ENCODE measurements around the gene GATD1. TPM values are rescaled to one million over a fixed set of nuclear protein-coding genes. Genes with fewer than 3 reads are reported as not detected.

The GATD1 gene
- total RNA-seq, 4 donors from 2014 or later, result 3.5 to 10.6 (median 9.4) TPM

DNA sequence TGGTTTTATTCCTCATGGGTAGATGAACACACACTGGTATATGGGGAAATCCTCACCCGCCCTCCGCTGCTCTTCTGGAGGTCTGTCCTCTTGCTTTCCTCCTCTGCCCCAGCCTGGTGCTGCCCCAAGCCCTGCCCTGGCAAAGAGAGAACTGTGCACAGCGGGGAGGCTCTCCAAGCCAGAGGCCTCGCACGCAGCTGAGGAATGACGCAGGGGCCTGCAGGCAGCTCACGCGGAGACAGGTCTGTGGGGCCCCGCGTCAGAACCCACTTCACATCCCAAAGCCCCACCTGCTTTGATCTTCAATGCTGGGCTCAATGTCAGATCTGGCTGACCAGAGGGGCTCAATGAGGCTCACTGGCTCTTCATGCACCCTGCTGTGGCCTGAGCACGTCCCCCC, 10.0 kb downstream of the GATD1 start:
- H3K9me3 ChIP-seq, result no peaks in the 10 kb centered on the region
- H3K4me3 ChIP-seq, result no peak overlapping the region
- H3K27ac ChIP-seq, result no peak overlapping the region
- in situ Hi-C loops (cut with MboI; ENCODE audit: low sequenced_read_pairs in 4 of 4) (no loop called here), intact Hi-C loops (cut with DNase I; ENCODE audit: low total_unique reads) (no loop called here)
- ATAC-seq, result no peak
- TF ChIP-seq, protein P1, sequence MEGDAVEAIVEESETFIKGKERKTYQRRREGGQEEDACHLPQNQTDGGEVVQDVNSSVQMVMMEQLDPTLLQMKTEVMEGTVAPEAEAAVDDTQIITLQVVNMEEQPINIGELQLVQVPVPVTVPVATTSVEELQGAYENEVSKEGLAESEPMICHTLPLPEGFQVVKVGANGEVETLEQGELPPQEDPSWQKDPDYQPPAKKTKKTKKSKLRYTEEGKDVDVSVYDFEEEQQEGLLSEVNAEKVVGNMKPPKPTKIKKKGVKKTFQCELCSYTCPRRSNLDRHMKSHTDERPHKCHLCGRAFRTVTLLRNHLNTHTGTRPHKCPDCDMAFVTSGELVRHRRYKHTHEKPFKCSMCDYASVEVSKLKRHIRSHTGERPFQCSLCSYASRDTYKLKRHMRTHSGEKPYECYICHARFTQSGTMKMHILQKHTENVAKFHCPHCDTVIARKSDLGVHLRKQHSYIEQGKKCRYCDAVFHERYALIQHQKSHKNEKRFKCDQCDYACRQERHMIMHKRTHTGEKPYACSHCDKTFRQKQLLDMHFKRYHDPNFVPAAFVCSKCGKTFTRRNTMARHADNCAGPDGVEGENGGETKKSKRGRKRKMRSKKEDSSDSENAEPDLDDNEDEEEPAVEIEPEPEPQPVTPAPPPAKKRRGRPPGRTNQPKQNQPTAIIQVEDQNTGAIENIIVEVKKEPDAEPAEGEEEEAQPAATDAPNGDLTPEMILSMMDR (IDR thresholded peaks at IDR 0.05 in 4 of 5, conservative IDR thresholded peaks at IDR 0.05 in 1 of 5), result no peak
- no peak for TF ChIP-seq POLR2A (IDR thresholded peaks at IDR 0.05)
- peaks cover 0 to 72% of the 10 kb centered on the region in 2 donors for H3K36me3 ChIP-seq
- H3K27me3 ChIP-seq, result no peaks in the 10 kb centered on the region
- DNase-seq, result no peak
- H3K4me1 ChIP-seq, result no peaks in the 10 kb centered on the region

DNA sequence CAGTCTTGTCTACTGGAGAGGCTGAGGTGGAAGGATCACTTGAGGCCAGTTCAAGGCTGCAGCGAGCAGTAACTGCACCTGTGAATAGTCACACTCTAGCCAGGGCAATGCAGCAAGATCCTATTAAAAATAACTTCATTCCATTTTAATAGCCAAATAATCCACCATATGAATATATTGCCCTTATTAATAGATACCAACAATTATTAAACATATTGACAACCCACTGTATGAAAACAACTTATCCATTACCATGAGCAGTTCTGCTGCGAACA, 10.4 kb downstream of the GATD1 start:
- Histone ChIP-seq H3K27me3 (no peaks in the 10 kb centered on the region), H3K4me1 (no peaks in the 10 kb centered on the region), H3K36me3 (peaks cover 0 to 72% of the 10 kb centered on the region in 2 donors), H3K27ac (no peak overlapping the region), H3K4me3 (no peak overlapping the region), H3K9me3 (no peaks in the 10 kb centered on the region)
- TF ChIP-seq POLR2A (IDR thresholded peaks at IDR 0.05), result no peak
- DNase-seq, result no peak
- in situ Hi-C loops (cut with MboI; ENCODE audit: low sequenced_read_pairs in 4 of 4), result no loop called here
- ATAC-seq, result no peak
- intact Hi-C loops (cut with DNase I; ENCODE audit: low total_unique reads), result no loop called here

DNA sequence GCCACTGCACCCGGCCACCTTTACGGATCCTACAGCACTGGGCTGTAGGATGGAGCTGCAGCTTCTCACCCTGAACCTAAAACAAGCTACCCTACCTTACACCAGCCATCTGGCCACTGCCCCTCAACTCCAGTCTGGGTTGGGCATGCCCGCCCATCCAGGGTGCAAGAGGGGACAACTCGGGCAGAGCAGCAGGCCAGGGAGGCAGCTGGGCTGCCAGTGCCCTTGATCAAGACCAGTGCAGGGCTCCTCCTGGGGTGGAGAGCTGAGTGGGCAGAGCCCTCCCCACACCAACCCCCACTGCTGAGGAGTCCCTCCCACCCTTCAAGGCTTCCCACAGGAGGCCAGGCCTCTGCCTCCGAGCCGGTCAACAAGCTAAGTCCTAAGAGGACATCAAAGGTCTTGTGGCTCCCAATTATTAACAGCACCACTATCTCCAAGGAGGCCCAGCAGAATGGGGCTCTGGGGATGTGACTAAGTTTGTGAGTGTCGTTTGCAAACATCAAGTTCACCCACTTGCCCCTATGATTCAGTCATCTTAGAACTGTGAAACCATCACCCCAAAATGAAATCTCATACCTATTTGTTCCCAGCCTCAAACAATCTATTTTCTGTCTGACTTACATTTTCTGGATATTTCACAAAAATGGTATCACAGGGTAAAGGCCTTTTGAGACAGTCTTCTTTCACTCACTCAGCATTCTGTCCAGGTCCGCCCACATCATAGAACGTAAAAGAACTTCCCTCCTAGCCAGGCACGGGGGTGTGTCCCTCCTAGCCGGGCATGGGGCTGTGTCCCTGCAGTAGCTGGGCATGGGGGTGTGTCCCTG, 11.0 kb downstream of the GATD1 start:
- H3K4me1 ChIP-seq, result no peaks in the 10 kb centered on the region
- DNase-seq (no peak), ATAC-seq (no peak)
- H3K4me3 ChIP-seq, result no peak overlapping the region
- no peaks in the 10 kb centered on the region for H3K9me3 ChIP-seq
- H3K27me3 ChIP-seq, result no peaks in the 10 kb centered on the region
- peaks cover 0 to 72% of the 10 kb centered on the region in 2 donors for H3K36me3 ChIP-seq
- no peak overlapping the region for H3K27ac ChIP-seq
- in situ Hi-C loops (cut with MboI; ENCODE audit: low sequenced_read_pairs in 4 of 4), result no loop called here
- no peak for TF ChIP-seq POLR2A (IDR thresholded peaks at IDR 0.05)
- TF ChIP-seq, protein P1 (IDR thresholded peaks at IDR 0.05 in 4 of 5, conservative IDR thresholded peaks at IDR 0.05 in 1 of 5), result no peak
- intact Hi-C loops (cut with DNase I; ENCODE audit: low total_unique reads), result no loop called here

DNA sequence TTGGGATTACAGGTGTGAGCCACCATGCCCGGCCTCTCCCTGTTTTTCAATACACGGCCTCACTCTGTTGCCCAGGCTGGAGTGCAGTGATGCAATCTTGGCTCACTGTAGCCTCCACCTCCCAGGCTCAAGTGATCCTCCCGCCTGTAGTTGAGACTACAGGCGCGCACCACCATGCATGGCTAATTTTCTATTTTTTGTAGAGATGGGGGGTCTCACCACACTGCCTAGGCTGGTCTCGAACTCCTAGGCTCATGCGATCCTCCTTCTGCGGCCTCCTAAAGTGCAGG, 11.5 kb downstream of the GATD1 start:
- intact Hi-C loops (cut with DNase I; ENCODE audit: low total_unique reads), result loop anchor here (2.0 kb wide), 1 partner anchor 17 kb away; no protein-coding TSS in a partner anchor
- DNase-seq (no peak), ATAC-seq (no peak)
- Histone ChIP-seq H3K9me3 (no peaks in the 10 kb centered on the region), H3K36me3 (peaks cover 0 to 74% of the 10 kb centered on the region in 2 donors), H3K27ac (no peak overlapping the region), H3K4me1 (no peaks in the 10 kb centered on the region), H3K4me3 (no peak overlapping the region), H3K27me3 (no peaks in the 10 kb centered on the region)
- TF ChIP-seq, protein P1 (IDR thresholded peaks at IDR 0.05 in 4 of 5, conservative IDR thresholded peaks at IDR 0.05 in 1 of 5), result no peak
- TF ChIP-seq POLR2A (IDR thresholded peaks at IDR 0.05), result no peak
- in situ Hi-C loops (cut with MboI; ENCODE audit: low sequenced_read_pairs in 4 of 4), result no loop called here

DNA sequence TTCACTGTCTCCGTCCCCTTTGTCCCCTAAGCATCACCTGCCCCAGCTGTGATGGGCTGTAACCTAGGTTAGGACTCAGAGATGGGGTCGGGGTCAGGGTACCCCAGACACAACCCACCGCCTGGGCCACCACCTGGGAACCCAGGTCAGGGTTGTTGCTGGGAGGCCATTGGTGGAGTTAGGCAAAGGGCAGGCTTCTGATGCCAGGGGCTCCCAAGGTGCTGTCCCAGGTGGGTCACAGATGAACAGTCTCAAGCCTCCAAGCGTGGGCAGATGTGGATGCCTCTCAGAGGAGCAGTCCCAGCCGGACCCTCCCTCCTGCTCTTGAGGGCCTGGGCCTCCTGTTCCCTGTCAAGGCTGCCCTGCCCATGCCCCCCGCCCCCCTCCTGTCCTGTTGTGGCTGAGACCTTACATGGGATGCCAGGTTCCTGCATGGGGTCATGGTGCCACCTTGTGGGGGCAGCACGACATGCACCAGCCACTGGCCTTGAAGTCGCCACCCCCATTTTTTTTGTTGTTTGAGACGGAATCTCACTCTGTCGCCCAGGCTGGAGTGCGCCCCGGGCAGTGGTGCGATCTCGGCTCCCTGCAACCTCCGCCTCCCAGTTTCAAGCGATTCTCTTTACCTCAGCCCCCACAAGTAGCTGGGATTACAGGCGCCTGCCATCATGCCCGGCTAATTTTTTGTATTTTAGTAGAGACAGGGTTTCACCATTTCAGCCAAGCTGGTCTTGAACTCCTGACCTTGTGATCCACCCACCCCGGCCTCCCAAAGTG, 12.1 kb downstream of the GATD1 start:
- ATAC-seq (peak in 1 of 2 donors; percentile 60), DNase-seq (peak in 1 of 2 donors; percentile 54)
- Histone ChIP-seq H3K36me3 (peaks cover 0 to 74% of the 10 kb centered on the region in 2 donors), H3K27me3 (no peaks in the 10 kb centered on the region), H3K9me3 (no peaks in the 10 kb centered on the region), H3K27ac (no peak overlapping the region), H3K4me1 (no peaks in the 10 kb centered on the region), H3K4me3 (no peak overlapping the region)
- intact Hi-C loops (cut with DNase I; ENCODE audit: low total_unique reads) (loop anchor here (2.0 kb wide), 1 partner anchor 16 kb away; no protein-coding TSS in a partner anchor), in situ Hi-C loops (cut with MboI; ENCODE audit: low sequenced_read_pairs in 4 of 4) (no loop called here)
- TF ChIP-seq, protein P1 (IDR thresholded peaks at IDR 0.05 in 4 of 5, conservative IDR thresholded peaks at IDR 0.05 in 1 of 5), result peak; percentile 61 to 77 (median 65)
- TF ChIP-seq POLR2A (IDR thresholded peaks at IDR 0.05), result no peak
